Suppressor macrophage treated with lipopolysaccharide for 1 hour (primary cell): ENCODE results near the gene WDR81.
"Not testable (repeated sequence)": the region's sequence is repeated elsewhere in the genome, so short reads cannot be mapped to it uniquely, and the experiment has no call there.

Experiments used
- DNase-seq, 3 donors: peaks; one replicate each; pipeline ENCODE4 v3.0.0-alpha.2; 2020 to 2022

Gene WDR81

GRCh38 chr17:1724351-1724868 lies at the start of gene WDR81:
WDR81 (plus strand) TSS chr17:1724704; CDS start chr17:1724960, 256 bp downstream.
- DNase-seq, result peak; percentile 83 to 93 (median 88)

GRCh38 chr17:1676401-1676800 lies 48.1 kb upstream of the WDR81 start:
- DNase-seq, result no peak

DNA sequence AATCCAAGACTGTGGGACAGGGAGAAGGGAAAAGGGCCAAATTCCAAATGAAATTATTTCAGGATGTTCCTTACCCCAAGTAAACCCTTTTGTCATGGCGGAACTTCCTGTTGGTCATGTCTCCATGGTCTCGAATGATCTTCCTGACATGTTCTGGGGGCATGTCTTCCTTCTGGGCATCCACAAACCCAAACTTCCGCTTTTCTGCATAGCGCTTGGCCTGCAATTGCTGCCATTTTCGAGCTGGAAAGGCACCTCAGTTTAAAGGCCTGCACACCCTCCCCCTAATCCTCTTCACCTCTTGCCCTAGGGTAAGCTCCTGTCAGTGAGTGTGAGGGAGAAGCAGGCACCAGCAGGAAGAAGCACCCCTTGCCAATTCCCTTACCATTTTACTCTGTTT lies 41.0 kb upstream of the WDR81 start:
- peak; percentile 41 to 62 (median 49) for DNase-seq

DNA sequence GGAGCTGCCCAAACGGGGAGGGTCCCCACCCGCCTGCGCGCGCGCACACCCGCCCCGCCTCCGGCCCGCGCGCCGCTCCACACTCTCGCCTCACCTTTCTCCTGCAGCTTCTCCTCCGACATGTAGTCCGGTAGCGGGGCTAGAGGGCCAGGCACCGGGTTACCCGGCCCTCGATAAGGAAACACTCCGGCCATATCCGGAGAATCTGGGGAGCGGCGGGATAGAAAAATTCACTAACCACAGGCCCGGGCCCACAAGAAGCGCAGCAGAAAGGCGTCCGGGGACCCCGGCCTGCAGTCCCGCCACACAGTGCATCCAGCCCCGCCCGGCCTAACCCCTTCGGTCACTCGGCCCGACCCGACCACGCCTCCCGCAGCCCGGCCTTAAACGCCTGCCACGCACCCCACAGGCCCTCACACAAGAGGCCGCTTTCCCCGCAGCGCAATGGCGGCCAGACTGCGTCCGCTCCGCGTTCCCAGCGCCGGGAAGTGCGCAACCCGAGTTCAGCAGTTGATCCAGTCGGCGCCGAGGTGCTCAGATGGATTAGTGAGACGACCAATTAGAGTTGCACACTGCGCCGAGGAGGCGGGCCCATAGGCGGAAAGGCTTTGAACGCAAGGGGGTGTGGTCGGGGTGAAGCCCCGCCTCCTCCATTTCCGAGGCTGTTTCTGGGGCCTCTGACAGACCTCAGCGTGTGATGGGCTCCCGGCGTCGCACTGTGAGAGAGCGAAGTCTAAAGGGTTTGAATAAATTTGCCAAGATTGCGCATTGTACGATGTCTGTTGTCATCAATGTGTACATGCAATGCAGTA lies 39.9 kb upstream of the WDR81 start, which contains the start of gene PRPF8:
PRPF8 (minus strand) TSS at position 490 of the 812 bp plus-strand sequence; CDS start at position 194, 296 bp downstream.
- DNase-seq, result peak; percentile 99

- DNase-seq, result no peak
Observed at GRCh38 chr17:1686086-1686485, 38.4 kb upstream of the WDR81 start.

- not testable (repeated sequence) for DNase-seq
Observed at GRCh38 chr17:1688405-1688804, 36.1 kb upstream of the WDR81 start.

GRCh38 chr17:1690544-1691221 lies 33.8 kb upstream of the WDR81 start:
- no peak for DNase-seq

DNA sequence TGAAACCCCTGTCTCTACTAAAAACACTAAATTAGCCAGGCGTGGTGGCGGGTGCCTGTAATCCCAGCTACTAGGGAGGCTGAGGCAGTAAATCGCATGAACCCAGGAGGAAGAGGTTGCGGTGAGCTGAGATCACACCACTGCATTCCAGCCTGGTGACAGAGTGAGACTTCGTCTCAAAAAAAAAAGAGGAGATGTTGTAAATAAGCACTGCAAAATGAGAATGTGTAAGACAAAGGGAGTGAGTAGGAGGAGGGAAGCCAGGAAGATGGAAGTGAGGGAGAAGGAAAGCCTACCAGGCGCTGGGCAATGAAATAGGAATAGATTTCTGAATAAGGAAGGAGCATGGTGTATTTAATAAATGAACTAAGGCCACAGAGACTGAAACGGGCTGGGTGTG lies 31.2 kb upstream of the WDR81 start:
- DNase-seq, result no peak

GRCh38 chr17:1695365-1695764 lies 29.1 kb upstream of the WDR81 start:
- no peak for DNase-seq

GRCh38 chr17:1697681-1698080 lies 26.8 kb upstream of the WDR81 start:
- DNase-seq, result no peak

DNA sequence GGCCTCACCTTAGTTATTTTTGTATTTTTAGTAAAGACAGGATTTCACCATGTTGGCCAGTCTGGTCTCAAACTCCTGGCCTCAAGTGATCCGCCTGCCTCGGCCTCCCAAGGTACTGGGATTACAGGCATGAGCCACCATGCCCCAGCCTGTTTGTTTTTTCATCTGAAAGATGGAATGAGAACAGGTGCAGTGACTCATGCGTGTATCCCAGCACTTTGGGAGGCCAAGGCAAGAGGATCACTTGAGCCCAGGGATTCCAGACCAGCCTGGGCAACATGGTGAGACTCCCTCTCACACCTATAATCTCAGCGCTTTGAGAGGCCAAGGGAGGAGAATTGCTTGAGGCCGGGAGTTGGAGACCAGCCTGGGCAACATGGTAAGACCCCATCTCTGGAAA lies 24.6 kb upstream of the WDR81 start:
- DNase-seq, result not testable (repeated sequence)

DNA sequence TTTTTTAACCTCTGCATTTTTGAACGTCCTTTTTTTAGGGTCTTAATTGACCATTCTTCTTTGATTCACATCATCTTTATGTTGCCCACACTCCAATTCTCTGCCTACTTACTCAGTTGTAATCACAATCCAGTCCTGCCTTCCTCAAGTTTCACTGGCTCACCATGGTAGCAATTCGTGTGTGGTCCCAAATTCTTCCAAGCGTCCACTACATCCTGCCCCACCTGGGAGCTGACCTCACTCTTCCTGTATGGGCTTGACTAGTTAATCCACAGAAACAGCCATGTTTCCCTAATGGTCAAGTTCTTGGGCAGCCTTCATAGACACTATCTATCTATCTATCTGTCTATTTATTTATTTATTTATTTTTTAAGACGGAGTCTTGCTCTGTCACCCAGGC lies 21.4 kb upstream of the WDR81 start:
- DNase-seq, result no peak

DNA sequence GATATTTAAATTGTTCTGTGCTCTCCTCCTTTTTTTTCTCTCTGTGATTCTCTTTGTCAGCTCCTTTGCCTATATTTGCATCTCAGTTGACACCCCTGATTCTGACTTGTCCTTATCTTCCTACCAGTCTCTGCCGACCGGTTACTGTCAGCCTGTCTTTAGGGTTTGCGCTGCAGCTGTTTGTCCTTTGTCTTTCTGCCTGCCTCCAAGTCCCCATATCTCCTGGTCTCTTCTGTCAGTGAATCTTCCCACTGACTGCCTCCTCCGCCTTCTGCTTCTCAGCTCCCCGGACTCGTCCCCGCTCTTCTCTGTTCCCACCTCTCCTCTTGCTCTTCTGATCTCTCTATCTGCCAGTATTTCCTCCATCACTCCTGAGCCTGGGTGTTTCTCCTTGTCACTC lies 19.5 kb upstream of the WDR81 start:
- no peak for DNase-seq

DNA sequence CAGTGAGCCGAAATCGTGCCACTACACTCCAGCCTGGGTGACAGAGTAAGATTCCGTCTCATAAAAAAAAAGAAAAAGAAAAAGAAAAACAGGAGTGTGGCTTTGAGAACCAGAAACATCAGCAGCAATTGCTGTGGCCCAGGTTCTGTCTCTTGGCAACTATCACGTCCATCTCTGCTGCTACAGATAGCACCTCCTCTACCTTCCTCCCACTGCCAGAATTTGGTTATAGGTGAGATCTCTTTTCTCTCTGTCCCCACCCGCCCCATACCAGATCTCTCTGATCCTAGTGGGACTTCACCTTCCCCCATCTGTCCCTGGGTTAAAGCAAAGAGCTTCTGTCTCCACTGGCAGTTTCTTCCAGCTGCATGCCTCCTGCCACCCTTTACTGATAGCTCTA lies 17.4 kb upstream of the WDR81 start:
- DNase-seq, result no peak

DNA sequence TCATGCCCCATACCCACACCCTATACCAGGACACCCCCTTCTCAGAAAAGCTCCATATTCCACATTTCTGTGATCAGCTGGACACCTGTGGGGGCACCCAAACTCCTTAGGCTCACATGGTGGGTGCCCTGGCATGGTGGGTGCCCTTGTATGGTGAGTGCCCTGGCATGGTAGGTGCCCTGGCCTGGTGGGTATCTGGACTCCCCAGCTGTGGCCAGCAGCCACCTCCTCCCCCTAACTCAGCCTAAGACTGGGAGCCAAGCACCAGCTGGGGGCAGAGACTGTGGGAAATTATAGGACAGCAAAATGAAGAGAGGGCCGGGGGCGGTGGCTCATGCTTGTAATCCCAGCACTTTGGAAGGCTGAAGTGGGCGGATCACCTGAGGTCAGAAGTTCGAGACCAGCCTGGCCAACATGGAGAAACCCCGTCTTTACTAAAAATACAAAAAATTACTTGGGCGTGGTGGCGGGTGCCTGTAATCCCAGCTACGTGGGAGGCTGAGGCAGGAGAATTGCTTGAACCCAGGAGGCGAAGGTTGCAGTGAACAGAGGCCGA lies 15.6 kb upstream of the WDR81 start:
- not testable (repeated sequence) for DNase-seq

DNA sequence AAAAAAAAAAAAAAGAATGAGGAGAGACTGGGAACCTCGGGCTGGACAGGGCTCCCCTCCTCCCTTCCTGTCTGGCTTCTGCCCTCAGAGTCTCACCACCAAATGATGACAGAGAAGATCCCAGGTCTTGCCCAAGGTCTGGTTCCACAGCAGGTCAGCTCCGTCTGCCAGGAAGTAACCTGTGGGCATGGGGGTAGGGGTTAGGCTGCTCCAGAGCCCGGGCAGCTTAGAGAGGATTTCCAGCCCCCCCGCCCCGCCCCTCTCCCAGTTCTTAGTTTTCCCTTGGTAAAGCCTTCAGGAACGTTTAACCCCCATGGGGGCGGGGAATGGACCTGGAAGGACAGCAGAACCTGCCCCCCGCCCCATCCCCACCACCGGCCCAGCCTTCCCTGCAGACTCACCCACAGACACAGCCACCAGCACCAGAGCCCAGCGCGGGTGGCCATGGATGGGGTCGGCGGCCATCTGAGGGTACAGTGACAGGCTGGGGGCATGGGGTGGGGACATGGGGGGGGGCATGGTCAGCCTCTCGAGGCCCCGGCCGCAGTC lies 15.0 kb upstream of the WDR81 start:
- DNase-seq, result no peak

DNA sequence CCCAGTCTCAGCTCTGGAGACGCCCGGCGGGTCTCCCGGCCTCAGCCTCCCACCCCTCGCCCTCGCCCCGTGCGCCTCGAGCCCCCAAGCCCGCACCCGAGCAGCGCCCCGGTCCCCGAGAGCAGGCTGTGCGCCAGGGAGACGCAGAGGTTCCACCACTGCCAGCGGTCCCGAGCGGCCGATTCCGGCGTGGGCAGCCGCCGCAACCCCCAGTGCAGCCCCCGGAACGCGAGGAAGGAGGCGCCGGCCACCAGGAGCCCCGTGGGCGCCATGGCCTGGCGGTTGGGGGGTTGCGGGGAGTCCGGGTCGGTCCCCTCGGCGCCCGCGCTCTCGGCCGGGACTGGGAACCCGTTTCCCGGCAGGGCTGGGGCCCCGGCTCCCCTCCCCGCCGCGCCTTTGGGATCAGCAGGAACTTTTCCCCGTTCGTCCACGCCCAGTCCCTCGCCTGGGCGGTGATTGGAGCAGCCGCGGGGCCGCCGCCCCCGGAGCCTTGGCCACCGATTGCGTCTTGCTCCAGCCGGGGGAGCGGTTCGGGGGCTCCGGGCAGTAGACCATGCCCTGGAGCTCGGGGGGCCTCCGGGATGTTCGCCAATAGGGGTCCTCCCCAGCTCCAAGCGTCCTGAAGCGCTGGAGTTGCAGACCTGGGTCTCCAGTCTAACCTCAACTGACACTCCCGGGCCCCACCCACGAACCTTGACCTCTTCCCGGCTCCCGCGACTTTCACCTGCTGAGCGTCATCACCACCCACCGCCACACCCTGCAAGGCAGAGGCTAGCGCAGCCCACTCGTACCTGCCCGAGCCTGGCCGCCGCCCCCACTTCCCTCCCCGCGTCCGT lies 14.3 kb upstream of the WDR81 start, which contains the start of gene TLCD2:
TLCD2 (minus strand) TSS at position 407 of the 836 bp plus-strand sequence; CDS start at position 272, 135 bp downstream.
- DNase-seq, result peak; percentile 60 to 81 (median 64)

DNA sequence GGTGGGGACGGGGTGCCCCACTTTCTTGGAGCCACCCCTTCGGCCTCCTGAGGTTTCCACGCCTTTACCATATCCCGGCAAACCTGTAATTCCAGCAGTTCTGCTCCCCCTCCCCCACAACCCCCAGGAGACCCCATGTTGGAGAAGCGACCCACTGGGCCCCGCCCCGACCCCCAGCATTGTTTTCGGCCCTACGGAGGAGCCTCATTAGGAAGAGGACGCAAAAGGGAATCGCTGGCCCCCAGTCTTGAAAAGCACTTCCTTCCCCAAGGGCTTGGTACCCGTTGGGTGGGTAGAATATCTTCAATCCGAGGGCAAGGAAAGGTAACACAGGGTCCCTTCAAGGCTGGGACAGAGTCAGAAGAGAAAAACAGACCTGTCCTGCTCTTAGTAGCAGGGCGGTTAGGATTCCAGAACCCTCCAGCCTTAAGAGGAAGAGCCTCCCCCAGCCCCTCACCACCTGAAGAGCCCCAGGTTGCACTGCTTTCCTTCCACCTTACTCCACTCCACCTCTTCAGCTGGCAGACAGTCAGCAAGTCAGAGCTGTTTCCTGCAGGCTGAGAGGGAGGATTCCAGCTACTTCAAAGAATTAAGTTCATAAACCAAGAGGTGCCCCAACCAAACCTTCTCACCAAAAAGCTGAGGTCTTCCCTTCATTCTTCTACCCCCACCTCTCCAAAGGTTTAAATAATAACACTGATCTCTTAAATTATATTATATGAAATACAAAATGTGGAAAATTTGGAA lies 13.5 kb upstream of the WDR81 start:
- peak in 1 of 3 donors; percentile 14 for DNase-seq

DNA sequence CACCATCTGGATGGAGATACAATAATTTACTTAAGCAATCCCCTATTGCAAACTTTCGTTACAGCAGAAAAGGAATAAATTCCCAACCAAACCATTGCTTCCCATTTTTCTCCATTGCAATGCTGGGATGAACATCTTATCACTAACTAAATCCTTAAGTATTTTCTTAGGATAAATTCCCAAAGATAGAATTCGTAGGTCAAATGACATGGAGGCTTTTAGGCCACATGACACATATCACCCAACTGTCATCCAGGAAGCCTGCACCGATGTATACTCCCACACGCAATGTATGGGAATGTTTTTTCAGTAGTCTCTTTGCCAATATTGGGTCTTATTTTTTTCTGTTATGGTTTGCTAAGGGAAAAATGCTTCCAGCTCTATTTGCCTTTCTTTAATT lies 12.7 kb upstream of the WDR81 start:
- DNase-seq, result no peak

DNA sequence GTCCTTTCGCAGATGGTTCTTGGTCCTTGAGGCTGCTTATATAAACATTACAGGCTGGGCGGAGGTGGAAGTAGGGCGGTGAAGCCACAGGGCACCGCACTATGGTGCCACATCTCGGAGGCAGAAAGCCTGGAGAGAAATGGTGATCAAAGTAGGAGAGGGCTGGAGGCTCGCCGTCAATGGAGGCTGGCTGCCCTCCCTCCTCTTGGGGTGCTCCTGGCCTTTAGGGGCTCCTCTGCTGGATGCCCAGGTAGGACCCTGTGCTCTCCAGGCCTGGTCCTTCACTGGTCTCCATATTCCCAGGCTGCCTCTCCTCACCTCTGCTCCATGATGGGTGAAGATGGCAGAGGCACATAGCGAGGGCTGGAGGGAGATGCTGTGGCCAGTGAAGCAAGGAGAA lies 12.2 kb upstream of the WDR81 start:
- no peak for DNase-seq

GRCh38 chr17:1713160-1713877 lies 11.2 kb upstream of the WDR81 start:
- no peak for DNase-seq
